ENCODE results near the gene DHRS13.
"Not testable (repeated sequence)": the region's sequence is repeated elsewhere in the genome, so short reads cannot be mapped to it uniquely, and the experiment has no call there.

Gene DHRS13

GRCh38 chr17:28881533-28882056 lies 21.3 kb downstream of the DHRS13 start:
- Histone ChIP-seq H3K4me1 (ENCODE audit: control insufficient read depth, insufficient read depth, low read length) (no peaks in the 10 kb centered on the region; the same call in 1 of the 2 replicates), H3K36me3 (ENCODE audit: control insufficient read depth, insufficient read depth, low read length) (peaks cover 23% of the 10 kb centered on the region), H3K4me3 (ENCODE audit: low read length) (no peak overlapping the region), H3K27ac (ENCODE audit: low read length) (no peak overlapping the region), H3K9me3 (ENCODE audit: control insufficient read depth, insufficient read depth, low read length) (no peaks in the 10 kb centered on the region), H3K27me3 (ENCODE audit: control insufficient read depth, insufficient read depth, low read length) (no peaks in the 10 kb centered on the region)
- DNase-seq (ENCODE audit: low read depth, low spot score): no peak
- no CpG with 5 or more reads among the region's 17 CpGs for WGBS (ENCODE audit: insufficient coverage, insufficient read length)

- DNase-seq (ENCODE audit: low read depth, low spot score): no peak
- H3K4me3 ChIP-seq (ENCODE audit: low read length): no peak overlapping the region
- H3K9me3 ChIP-seq (ENCODE audit: control insufficient read depth, insufficient read depth, low read length): no peaks in the 10 kb centered on the region
- H3K36me3 ChIP-seq (ENCODE audit: control insufficient read depth, insufficient read depth, low read length): peaks cover 23% of the 10 kb centered on the region
- H3K27ac ChIP-seq (ENCODE audit: low read length): no peak overlapping the region
- no peaks in the 10 kb centered on the region for H3K27me3 ChIP-seq (ENCODE audit: control insufficient read depth, insufficient read depth, low read length)
- WGBS (ENCODE audit: insufficient coverage, insufficient read length): no CpG with 5 or more reads among the region's 10 CpGs
- H3K4me1 ChIP-seq (ENCODE audit: control insufficient read depth, insufficient read depth, low read length): no peaks in the 10 kb centered on the region; the same call in 1 of the 2 replicates
Measured at GRCh38 chr17:28880572-28880945, 22.3 kb downstream of the DHRS13 start.

GRCh38 chr17:28879886-28880571 lies 22.9 kb downstream of the DHRS13 start:
- no peaks in the 10 kb centered on the region for H3K27me3 ChIP-seq (ENCODE audit: control insufficient read depth, insufficient read depth, low read length)
- no peaks in the 10 kb centered on the region; the same call in 1 of the 2 replicates for H3K4me1 ChIP-seq (ENCODE audit: control insufficient read depth, insufficient read depth, low read length)
- no peaks in the 10 kb centered on the region for H3K9me3 ChIP-seq (ENCODE audit: control insufficient read depth, insufficient read depth, low read length)
- no peak overlapping the region for H3K4me3 ChIP-seq (ENCODE audit: low read length)
- H3K27ac ChIP-seq (ENCODE audit: low read length): no peak overlapping the region
- no CpG with 5 or more reads among the region's 9 CpGs for WGBS (ENCODE audit: insufficient coverage, insufficient read length)
- DNase-seq (ENCODE audit: low read depth, low spot score): no peak
- peaks cover 23% of the 10 kb centered on the region for H3K36me3 ChIP-seq (ENCODE audit: control insufficient read depth, insufficient read depth, low read length)

GRCh38 chr17:28878981-28879380 lies 23.9 kb downstream of the DHRS13 start:
- Histone ChIP-seq H3K36me3 (ENCODE audit: control insufficient read depth, insufficient read depth, low read length) (peaks cover 23% of the 10 kb centered on the region), H3K27me3 (ENCODE audit: control insufficient read depth, insufficient read depth, low read length) (no peaks in the 10 kb centered on the region), H3K27ac (ENCODE audit: low read length) (no peak overlapping the region), H3K9me3 (ENCODE audit: control insufficient read depth, insufficient read depth, low read length) (no peaks in the 10 kb centered on the region), H3K4me3 (ENCODE audit: low read length) (no peak overlapping the region), H3K4me1 (ENCODE audit: control insufficient read depth, insufficient read depth, low read length) (no peaks in the 10 kb centered on the region; the same call in 1 of the 2 replicates)
- no CpG with 5 or more reads among the region's 4 CpGs for WGBS (ENCODE audit: insufficient coverage, insufficient read length)
- no peak for DNase-seq (ENCODE audit: low read depth, low spot score)

GRCh38 chr17:28878158-28878910 lies 24.5 kb downstream of the DHRS13 start:
- H3K36me3 ChIP-seq (ENCODE audit: control insufficient read depth, insufficient read depth, low read length): peaks cover 23% of the 10 kb centered on the region
- 100% methylated on average over 1 of the region's 2 CpGs for WGBS (ENCODE audit: insufficient coverage, insufficient read length)
- H3K4me3 ChIP-seq (ENCODE audit: low read length): no peak overlapping the region
- no peak overlapping the region for H3K27ac ChIP-seq (ENCODE audit: low read length)
- H3K4me1 ChIP-seq (ENCODE audit: control insufficient read depth, insufficient read depth, low read length): no peaks in the 10 kb centered on the region; the same call in 1 of the 2 replicates
- no peak for DNase-seq (ENCODE audit: low read depth, low spot score)
- no peaks in the 10 kb centered on the region for H3K9me3 ChIP-seq (ENCODE audit: control insufficient read depth, insufficient read depth, low read length)
- no peaks in the 10 kb centered on the region for H3K27me3 ChIP-seq (ENCODE audit: control insufficient read depth, insufficient read depth, low read length)

- H3K27me3 ChIP-seq (ENCODE audit: control insufficient read depth, insufficient read depth, low read length); H3K4me1 ChIP-seq (ENCODE audit: control insufficient read depth, insufficient read depth, low read length); H3K4me3 ChIP-seq (ENCODE audit: low read length); DNase-seq (ENCODE audit: low read depth, low spot score); H3K27ac ChIP-seq (ENCODE audit: low read length); H3K9me3 ChIP-seq (ENCODE audit: control insufficient read depth, insufficient read depth, low read length): not testable (repeated sequence)
- no CpG with 5 or more reads among the region's 6 CpGs for WGBS (ENCODE audit: insufficient coverage, insufficient read length)
- peaks cover 19% of the 10 kb centered on the region for H3K36me3 ChIP-seq (ENCODE audit: control insufficient read depth, insufficient read depth, low read length)
Measured at GRCh38 chr17:28877150-28877711, 25.6 kb downstream of the DHRS13 start.

- Histone ChIP-seq H3K4me1 (ENCODE audit: control insufficient read depth, insufficient read depth, low read length) (no peaks in the 10 kb centered on the region; the same call in 1 of the 2 replicates), H3K4me3 (ENCODE audit: low read length) (no peak overlapping the region), H3K27ac (ENCODE audit: low read length) (no peak overlapping the region), H3K9me3 (ENCODE audit: control insufficient read depth, insufficient read depth, low read length) (no peaks in the 10 kb centered on the region), H3K27me3 (ENCODE audit: control insufficient read depth, insufficient read depth, low read length) (no peaks in the 10 kb centered on the region), H3K36me3 (ENCODE audit: control insufficient read depth, insufficient read depth, low read length) (peaks cover 8% of the 10 kb centered on the region)
- no CpG with 5 or more reads among the region's 1 CpG for WGBS (ENCODE audit: insufficient coverage, insufficient read length)
- no peak for DNase-seq (ENCODE audit: low read depth, low spot score)
Measured at GRCh38 chr17:28875848-28876550, 26.9 kb downstream of the DHRS13 start.

- H3K4me1 ChIP-seq (ENCODE audit: control insufficient read depth, insufficient read depth, low read length): no peaks in the 10 kb centered on the region; the same call in 1 of the 2 replicates
- H3K9me3 ChIP-seq (ENCODE audit: control insufficient read depth, insufficient read depth, low read length): no peaks in the 10 kb centered on the region
- H3K4me3 ChIP-seq (ENCODE audit: low read length): no peak overlapping the region
- no peaks in the 10 kb centered on the region; the same call in 1 of the 2 replicates for H3K36me3 ChIP-seq (ENCODE audit: control insufficient read depth, insufficient read depth, low read length)
- no CpG with 5 or more reads among the region's 3 CpGs for WGBS (ENCODE audit: insufficient coverage, insufficient read length)
- DNase-seq (ENCODE audit: low read depth, low spot score): no peak
- no peak overlapping the region for H3K27ac ChIP-seq (ENCODE audit: low read length)
- H3K27me3 ChIP-seq (ENCODE audit: control insufficient read depth, insufficient read depth, low read length): no peaks in the 10 kb centered on the region
Measured at GRCh38 chr17:28874750-28875149, 28.1 kb downstream of the DHRS13 start.

GRCh38 chr17:28873839-28874238 lies 29.0 kb downstream of the DHRS13 start:
- Histone ChIP-seq H3K9me3 (ENCODE audit: control insufficient read depth, insufficient read depth, low read length) (no peaks in the 10 kb centered on the region), H3K4me1 (ENCODE audit: control insufficient read depth, insufficient read depth, low read length) (no peaks in the 10 kb centered on the region; the same call in 1 of the 2 replicates), H3K4me3 (ENCODE audit: low read length) (no peak overlapping the region), H3K27me3 (ENCODE audit: control insufficient read depth, insufficient read depth, low read length) (no peaks in the 10 kb centered on the region), H3K36me3 (ENCODE audit: control insufficient read depth, insufficient read depth, low read length) (no peaks in the 10 kb centered on the region), H3K27ac (ENCODE audit: low read length) (no peak overlapping the region)
- no CpG with 5 or more reads among the region's 7 CpGs for WGBS (ENCODE audit: insufficient coverage, insufficient read length)
- DNase-seq (ENCODE audit: low read depth, low spot score): no peak

- Histone ChIP-seq H3K4me3 (ENCODE audit: low read length) (no peak overlapping the region), H3K4me1 (ENCODE audit: control insufficient read depth, insufficient read depth, low read length) (no peaks in the 10 kb centered on the region; the same call in 1 of the 2 replicates), H3K9me3 (ENCODE audit: control insufficient read depth, insufficient read depth, low read length) (no peaks in the 10 kb centered on the region), H3K36me3 (ENCODE audit: control insufficient read depth, insufficient read depth, low read length) (no peaks in the 10 kb centered on the region), H3K27ac (ENCODE audit: low read length) (no peak overlapping the region), H3K27me3 (ENCODE audit: control insufficient read depth, insufficient read depth, low read length) (no peaks in the 10 kb centered on the region)
- no peak for DNase-seq (ENCODE audit: low read depth, low spot score)
- no CpG with 5 or more reads among the region's 6 CpGs for WGBS (ENCODE audit: insufficient coverage, insufficient read length)
Measured at GRCh38 chr17:28871056-28871579, 31.8 kb downstream of the DHRS13 start.

Data from iPS DF 6.9 (cell line).